B cell (primary cell): ENCODE measurements around the gene GDE1.

Experiments
- CTCF ChIP-seq: fragments of 200-600 bp; IDR thresholded peaks from one replicate; pipeline ENCODE4 v1.8.0; 2022; ENCODE audit warnings: antibody characterized with exemption, mild to moderate bottlenecking
- EZH2 ChIP-seq: IDR thresholded peaks from 2 replicates; pipeline ENCODE4 v1.6.1; 2012; ENCODE audit warnings: borderline replicate concordance, low read depth, mild to moderate bottlenecking, moderate library complexity, low read length; ENCODE audit not compliant: insufficient read depth, poor library complexity, severe bottlenecking

GRCh38 chr16:19484096-19484495 lies 37.8 kb downstream of the GDE1 start:
- no peak for TF ChIP-seq EZH2
- TF ChIP-seq CTCF, result no peak
